ENCODE measurements around the gene RPL15. TPM values are rescaled to one million over a fixed set of nuclear protein-coding genes. Genes with fewer than 3 reads are reported as not detected.

Gene RPL15
- total RNA-seq, 6 donors from 2014 or later: 326 to 1,968 (median 1,284) TPM

- H3K4me1 ChIP-seq: no peaks in the 10 kb centered on the region
- no peaks in the 10 kb centered on the region for H3K27me3 ChIP-seq
- no peak for ATAC-seq (ENCODE audit: low FRiP score in 2 of 2)
- WGBS, 2 donors: 73 to 97% methylated on average over 1 of the region's 1 CpG
- no peaks in the 10 kb centered on the region for H3K9me3 ChIP-seq
- no peaks in the 10 kb centered on the region for H3K36me3 ChIP-seq
- DNase-seq: no peak
- no peak overlapping the region for H3K27ac ChIP-seq
- H3K4me3 ChIP-seq: no peak overlapping the region
- TF ChIP-seq POLR2AphosphoS5 (IDR thresholded peaks at IDR 0.05): no peak
- TF ChIP-seq CTCF (IDR thresholded peaks at IDR 0.05): no peak
- TF ChIP-seq POLR2A (IDR thresholded peaks at IDR 0.05): no peak
- no peak for TF ChIP-seq EP300 (IDR thresholded peaks at IDR 0.05)
Measured at GRCh38 chr3:23937296-23937695, 20.4 kb downstream of the RPL15 start.

- Histone ChIP-seq H3K27ac (no peak overlapping the region), H3K4me3 (no peak overlapping the region), H3K36me3 (no peaks in the 10 kb centered on the region), H3K4me1 (no peaks in the 10 kb centered on the region), H3K27me3 (no peaks in the 10 kb centered on the region), H3K9me3 (no peaks in the 10 kb centered on the region)
- DNase-seq: no peak
- TF ChIP-seq CTCF (IDR thresholded peaks at IDR 0.05) (no peak), POLR2AphosphoS5 (IDR thresholded peaks at IDR 0.05) (no peak), EP300 (IDR thresholded peaks at IDR 0.05) (no peak), POLR2A (IDR thresholded peaks at IDR 0.05) (no peak)
- no peak for ATAC-seq (ENCODE audit: low FRiP score in 2 of 2)
Measured at GRCh38 chr3:23938688-23939087, 21.8 kb downstream of the RPL15 start.

GRCh38 chr3:23940775-23941174, 23.8 kb downstream of the RPL15 start:
- DNase-seq (no peak), ATAC-seq (ENCODE audit: low FRiP score in 2 of 2) (no peak)
- Histone ChIP-seq H3K4me3 (no peak overlapping the region), H3K4me1 (peaks cover 0 to 7% (median 5%) of the 10 kb centered on the region in 4 donors), H3K9me3 (no peaks in the 10 kb centered on the region), H3K27ac (no peak overlapping the region), H3K36me3 (no peaks in the 10 kb centered on the region), H3K27me3 (no peaks in the 10 kb centered on the region)
- WGBS, 2 donors: 71 to 88% methylated on average over 5 of the region's 5 CpGs
- TF ChIP-seq POLR2AphosphoS5 (IDR thresholded peaks at IDR 0.05) (no peak), EP300 (IDR thresholded peaks at IDR 0.05) (no peak), CTCF (IDR thresholded peaks at IDR 0.05) (no peak), POLR2A (IDR thresholded peaks at IDR 0.05) (no peak)

- WGBS, 2 donors: 95 to 96% methylated on average over 4 of the region's 4 CpGs
- H3K4me3 ChIP-seq: no peak overlapping the region
Measured at GRCh38 chr3:23941440-23941839, 24.5 kb downstream of the RPL15 start.

More at GRCh38 chr3:23941440-23941839, 24.5 kb downstream of the RPL15 start:
- H3K27me3 ChIP-seq: no peaks in the 10 kb centered on the region
- no peaks in the 10 kb centered on the region for H3K9me3 ChIP-seq
- no peaks in the 10 kb centered on the region for H3K36me3 ChIP-seq
- TF ChIP-seq POLR2AphosphoS5 (IDR thresholded peaks at IDR 0.05) (no peak), EP300 (IDR thresholded peaks at IDR 0.05) (no peak), POLR2A (IDR thresholded peaks at IDR 0.05) (no peak), CTCF (IDR thresholded peaks at IDR 0.05) (no peak)
- DNase-seq: no peak
- no peak for ATAC-seq (ENCODE audit: low FRiP score in 2 of 2)
- H3K27ac ChIP-seq: no peak overlapping the region
- peaks cover 2 to 7% (median 6%) of the 10 kb centered on the region in 4 donors for H3K4me1 ChIP-seq
